HepG2 (cell line): ENCODE results near the gene ZNF341. TPM values are rescaled to one million over a fixed set of nuclear protein-coding genes. Genes with fewer than 3 reads are reported as not detected.

Source experiments
- ATAC-seq: fragments of 200-7000 bp; cut with Tn5 transposase; 3 replicates; pipeline ENCODE4 v1.9.1; 2020; ENCODE audit warnings: mild to moderate bottlenecking, moderate library complexity
- BruUV-seq: library from RNA; stranded (reverse); fragments of 400-500 nt; replicated peaks from 2 replicates; lab custom pipeline; 2021; lab: Mats Ljungman, UMichigan
- CTCF ChIA-PET: fragments of 300-600 bp; formaldehyde crosslinking; extraction: SDS; loops from one replicate; lab custom pipeline; 2021; ENCODE audit warnings: low total read pairs, inconsistent platforms, low intra/inter-chr PET ratio; lab: Yijun Ruan, JAX
- POLR2A ChIA-PET: fragments of 350-600 bp; sonication (Branson Sonifier 250); formaldehyde crosslinking; loops from one replicate; lab custom pipeline; 2020; ENCODE audit warnings: antibody characterized with exemption, inconsistent platforms; lab: Yijun Ruan, JAX
- DNase-seq: peaks from one replicate; pipeline ENCODE4 v3.0.0-alpha.2; 2015; ENCODE audit warnings: low spot score
- FAIRE-seq: peaks from 3 replicates; lab custom pipeline; 2011; peaks lifted over from hg19 to GRCh38; lab: Jason Lieb, UNC
- H2AFZ ChIP-seq: one replicate; pipeline ENCODE4 v1.6.1; 2011; ENCODE audit warnings: low read length, inconsistent platforms
- H3K27ac ChIP-seq: fragments of 300-600 bp; 3 replicates; pipeline ENCODE4 v1.8.0; 2011; ENCODE audit warnings: mixed run types, mild to moderate bottlenecking, mixed read lengths, low read length, inconsistent platforms; ENCODE audit not compliant: insufficient read depth; ENCODE audit errors: extremely low read length
- H3K27me3 ChIP-seq, 2 experiments: fragments of 200-600 bp in 1 of 2; 2 replicates in 1 of 2; 3 replicates in 1 of 2; pipeline versions ENCODE4 v1.6.0 to v1.8.0; 2011; ENCODE audit warnings: low read length in 2 of 2, mild to moderate bottlenecking in 2 of 2, moderate library complexity in 2 of 2, inconsistent platforms in 1 of 2; ENCODE audit not compliant: insufficient read depth in 2 of 2, control insufficient read depth in 1 of 2
- H3K36me3 ChIP-seq, 2 experiments: fragments of 200-600 bp in 1 of 2; replicated peaks in 1 of 2; 2 replicates in 1 of 2; 3 replicates in 1 of 2; pipeline versions ENCODE4 v1.5.1 to v1.8.0; 2011; ENCODE audit warnings: low read length in 2 of 2, inconsistent platforms in 1 of 2; ENCODE audit not compliant: insufficient read depth in 2 of 2, control insufficient read depth in 1 of 2
- H3K4me1 ChIP-seq: 2 replicates; pipeline ENCODE4 v1.5.1; 2012; ENCODE audit warnings: low read length, inconsistent platforms; ENCODE audit not compliant: insufficient read depth
- H3K4me2 ChIP-seq: 2 replicates; pipeline ENCODE4 v1.6.0; 2011; ENCODE audit warnings: low read depth, low read length, inconsistent platforms
- H3K4me3 ChIP-seq, 3 experiments: fragments of 200-600 bp in 1 of 3; sonication (generic), shearing (Covaris generic) in 1 of 3; replicated peaks in 1 of 3; 2 replicates each; pipeline ENCODE4 v1.5.1; 2011 to 2016; ENCODE audit warnings: low read length in 3 of 3, inconsistent platforms in 2 of 3, low read depth in 2 of 3, mild to moderate bottlenecking in 2 of 3, control low read depth in 1 of 3, mixed read lengths in 1 of 3; ENCODE audit not compliant: insufficient read depth in 1 of 3
- H3K79me2 ChIP-seq: one replicate; pipeline ENCODE4 v1.6.1; 2011; ENCODE audit warnings: low read length, inconsistent platforms; ENCODE audit not compliant: insufficient read depth
- H3K9ac ChIP-seq: 2 replicates; pipeline ENCODE4 v1.6.0; 2011; ENCODE audit warnings: mild to moderate bottlenecking, low read depth, low read length, inconsistent platforms; ENCODE audit not compliant: insufficient read depth
- H3K9me3 ChIP-seq: 2 replicates; pipeline ENCODE4 v1.5.1; 2012; ENCODE audit warnings: mild to moderate bottlenecking, low read length
- H4K20me1 ChIP-seq: 2 replicates; pipeline ENCODE4 v1.6.0; 2011; ENCODE audit warnings: inconsistent platforms, mild to moderate bottlenecking, low read length, moderate library complexity; ENCODE audit not compliant: insufficient read depth
- BRCA1 ChIP-seq: sonication (generic); formaldehyde crosslinking; IDR thresholded peaks from 2 replicates; pipeline ENCODE4 v1.4.0; 2020; ENCODE audit warnings: missing genetic modification reagents
- TEAD2 ChIP-seq: sonication (generic); formaldehyde crosslinking; IDR thresholded peaks from 2 replicates; pipeline ENCODE4 v1.9.0; 2021; ENCODE audit warnings: missing genetic modification reagents
- ZFP1 ChIP-seq: IDR thresholded peaks from 2 replicates; pipeline ENCODE4 v1.6.1; 2016
- ZMYM3 ChIP-seq: sonication (generic); formaldehyde crosslinking; IDR thresholded peaks from 2 replicates; pipeline ENCODE4 v1.5.1; 2020; ENCODE audit warnings: mild to moderate bottlenecking, missing genetic modification reagents
- ZNF12 ChIP-seq: sonication (generic); formaldehyde crosslinking; IDR thresholded peaks from 2 replicates; pipeline ENCODE4 v1.5.0; 2020; ENCODE audit warnings: missing genetic modification reagents
- ZNF121 ChIP-seq: sonication (generic); formaldehyde crosslinking; IDR thresholded peaks from 2 replicates; pipeline ENCODE4 v1.5.0; 2020; ENCODE audit warnings: mild to moderate bottlenecking, missing genetic modification reagents
- ZNF138 ChIP-seq: sonication (generic); formaldehyde crosslinking; IDR thresholded peaks from 2 replicates; pipeline ENCODE4 v1.5.0; 2020; ENCODE audit warnings: mild to moderate bottlenecking, low read depth, missing genetic modification reagents
- ZNF20 ChIP-seq: sonication (generic); formaldehyde crosslinking; IDR thresholded peaks from 2 replicates; pipeline ENCODE4 v1.4.0; 2020; ENCODE audit warnings: mild to moderate bottlenecking, moderate library complexity, missing genetic modification reagents
- ZNF225 ChIP-seq: sonication (generic); formaldehyde crosslinking; IDR thresholded peaks from 2 replicates; pipeline ENCODE4 v1.4.0; 2020; ENCODE audit warnings: mild to moderate bottlenecking, missing genetic modification reagents
- WGBS: methylation state at CpG from one replicate; pipeline ENCODE4 v1.1.6; 2017; ENCODE audit warnings: low lambda C conversion rate; 5-methylcytosine and 5-hydroxymethylcytosine counted together
- in situ Hi-C: cut with HindIII; loops from 2 replicates; pipeline ENCODE4 v1.10.0; 2017; ENCODE audit warnings: low pct_unique_long_range_greater_than_20kb; ENCODE audit not compliant: extremely low pct_ligation_motif_present
- intact Hi-C: fragments of 100-400 bp; cut with micrococcal nuclease; formaldehyde crosslinking; loops from one replicate; pipeline ENCODE4 v1.10.0; 2022; ENCODE audit not compliant: unreplicated experiment
- polyA plus RNA-seq, 8 experiments: library from polyadenylated mRNA; depleted of rRNA in 3 of 8; stranded (reverse) in 7 of 8; unstranded in 1 of 8; fragments of >200 nt; fragmentation: Illumina TruSeq in 4 of 8; extraction: Trizol in 4 of 8; gene quantifications; 2 replicates each; pipeline versions ENCODE4 v1.2.1 to v1.2.3, GENCODE V29; 2011 to 2016; ENCODE audit warnings: low read depth in 4 of 8, missing spikeins in 1 of 8, mixed read lengths in 1 of 8; ENCODE audit not compliant: insufficient read depth in 1 of 8
- total RNA-seq, 5 experiments: library from RNA; depleted of rRNA; stranded (reverse); fragments of >200 nt; fragmentation: Illumina TruSeq; extraction: Trizol; gene quantifications; 2 replicates each; pipeline ENCODE4 v1.2.3, GENCODE V29; 2016; ENCODE audit warnings: low read depth in 1 of 5
- TF ChIP-seq, protein P1 (sequence below): sonication (generic); formaldehyde crosslinking; IDR thresholded peaks from 2 replicates; pipeline ENCODE4 v1.4.0; 2020; ENCODE audit warnings: mild to moderate bottlenecking, missing genetic modification reagents
- TF ChIP-seq, protein P2 (sequence below), 2 experiments: fragments of 450-650 bp in 1 of 2; sonication (generic) in 1 of 2; formaldehyde crosslinking in 1 of 2; IDR thresholded peaks; 2 replicates each; pipeline versions ENCODE4 v1.6.1 to v1.8.0; 2016 to 2022; ENCODE audit warnings: antibody characterized with exemption in 1 of 2, mild to moderate bottlenecking in 1 of 2, missing genetic modification reagents in 1 of 2

The ZNF341 gene
- total and polyA plus RNA-seq, 2 of the 13 experiments (the other 11 are each of a cell fraction or from before 2014, with no cell fraction given), result 1.1 to 2.2 TPM

DNA sequence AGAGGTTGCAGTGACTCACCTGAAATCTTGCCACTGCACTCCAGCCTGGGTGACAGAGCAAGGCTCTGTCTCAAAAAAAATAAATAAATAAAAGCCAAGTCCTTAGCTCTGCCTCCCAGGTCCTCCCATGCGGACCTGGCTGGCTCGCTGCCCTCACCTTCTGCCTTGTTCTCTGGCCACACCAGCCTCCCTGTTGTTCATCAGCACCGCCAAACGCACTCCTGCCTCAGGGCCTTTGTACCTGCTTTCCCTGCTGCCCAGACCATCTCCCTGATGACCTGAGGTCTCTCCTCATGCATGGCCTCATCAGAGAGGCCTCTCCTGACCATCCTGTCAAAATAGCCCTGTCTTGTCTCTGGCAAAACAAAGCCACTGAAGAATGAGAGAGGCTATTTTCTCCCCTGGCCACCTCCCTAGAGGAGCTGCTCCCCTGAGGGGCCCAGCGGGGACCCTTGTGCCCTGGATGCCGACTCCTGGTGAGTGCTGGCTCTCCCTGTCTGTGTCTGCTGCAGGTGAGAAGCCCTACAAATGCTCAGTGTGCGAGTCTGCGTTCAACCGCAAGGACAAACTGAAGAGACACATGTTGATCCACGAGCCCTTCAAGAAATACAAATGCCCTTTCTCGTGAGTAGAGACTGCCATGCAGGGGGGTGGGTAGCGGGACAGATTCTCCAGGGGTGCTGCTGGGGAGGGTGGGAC is 56.7 kb downstream of the ZNF341 start:
- H3K9me3 ChIP-seq, result no peaks in the 10 kb centered on the region
- no peak overlapping the region for H2AFZ ChIP-seq
- ChIA-PET POLR2A (interaction anchor here (1.5 kb wide), 1 partner anchor 10 kb away, joined by 3 read pairs; no protein-coding TSS in a partner anchor), CTCF (no interaction called here)
- 0 out of 5 replicates have a peak, but pooled peaks cover 0 to 5% of the 10 kb centered on the region in 2 experiments for H3K27me3 ChIP-seq
- FAIRE-seq, result no peak
- BruUV-seq, result no TSS peak
- H4K20me1 ChIP-seq, result no peaks in the 10 kb centered on the region
- 85% methylated on average over 12 of the region's 12 CpGs for WGBS
- no peaks in the 10 kb centered on the region for H3K36me3 ChIP-seq
- intact Hi-C loops (no loop called here), in situ Hi-C loops (no loop called here)
- H3K4me2 ChIP-seq, result no peak overlapping the region
- ATAC-seq, result no peak
- no peak overlapping the region for H3K9ac ChIP-seq
- no peaks in the 10 kb centered on the region for H3K79me2 ChIP-seq
- peaks cover 24% of the 10 kb centered on the region for H3K4me1 ChIP-seq
- H3K27ac ChIP-seq, result no peak overlapping the region
- no peak overlapping the region for H3K4me3 ChIP-seq
- DNase-seq, result no peak
- no peak for TF ChIP-seq ZNF20 (CRISPR knock-in tag)
- TF ChIP-seq, protein P1, sequence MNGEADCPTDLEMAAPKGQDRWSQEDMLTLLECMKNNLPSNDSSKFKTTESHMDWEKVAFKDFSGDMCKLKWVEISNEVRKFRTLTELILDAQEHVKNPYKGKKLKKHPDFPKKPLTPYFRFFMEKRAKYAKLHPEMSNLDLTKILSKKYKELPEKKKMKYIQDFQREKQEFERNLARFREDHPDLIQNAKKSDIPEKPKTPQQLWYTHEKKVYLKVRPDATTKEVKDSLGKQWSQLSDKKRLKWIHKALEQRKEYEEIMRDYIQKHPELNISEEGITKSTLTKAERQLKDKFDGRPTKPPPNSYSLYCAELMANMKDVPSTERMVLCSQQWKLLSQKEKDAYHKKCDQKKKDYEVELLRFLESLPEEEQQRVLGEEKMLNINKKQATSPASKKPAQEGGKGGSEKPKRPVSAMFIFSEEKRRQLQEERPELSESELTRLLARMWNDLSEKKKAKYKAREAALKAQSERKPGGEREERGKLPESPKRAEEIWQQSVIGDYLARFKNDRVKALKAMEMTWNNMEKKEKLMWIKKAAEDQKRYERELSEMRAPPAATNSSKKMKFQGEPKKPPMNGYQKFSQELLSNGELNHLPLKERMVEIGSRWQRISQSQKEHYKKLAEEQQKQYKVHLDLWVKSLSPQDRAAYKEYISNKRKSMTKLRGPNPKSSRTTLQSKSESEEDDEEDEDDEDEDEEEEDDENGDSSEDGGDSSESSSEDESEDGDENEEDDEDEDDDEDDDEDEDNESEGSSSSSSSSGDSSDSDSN, result no peak
- TF ChIP-seq TEAD2 (CRISPR knock-in tag), result no peak
- no peak for TF ChIP-seq ZNF12
- TF ChIP-seq ZNF225, result no peak
- TF ChIP-seq, protein P2, sequence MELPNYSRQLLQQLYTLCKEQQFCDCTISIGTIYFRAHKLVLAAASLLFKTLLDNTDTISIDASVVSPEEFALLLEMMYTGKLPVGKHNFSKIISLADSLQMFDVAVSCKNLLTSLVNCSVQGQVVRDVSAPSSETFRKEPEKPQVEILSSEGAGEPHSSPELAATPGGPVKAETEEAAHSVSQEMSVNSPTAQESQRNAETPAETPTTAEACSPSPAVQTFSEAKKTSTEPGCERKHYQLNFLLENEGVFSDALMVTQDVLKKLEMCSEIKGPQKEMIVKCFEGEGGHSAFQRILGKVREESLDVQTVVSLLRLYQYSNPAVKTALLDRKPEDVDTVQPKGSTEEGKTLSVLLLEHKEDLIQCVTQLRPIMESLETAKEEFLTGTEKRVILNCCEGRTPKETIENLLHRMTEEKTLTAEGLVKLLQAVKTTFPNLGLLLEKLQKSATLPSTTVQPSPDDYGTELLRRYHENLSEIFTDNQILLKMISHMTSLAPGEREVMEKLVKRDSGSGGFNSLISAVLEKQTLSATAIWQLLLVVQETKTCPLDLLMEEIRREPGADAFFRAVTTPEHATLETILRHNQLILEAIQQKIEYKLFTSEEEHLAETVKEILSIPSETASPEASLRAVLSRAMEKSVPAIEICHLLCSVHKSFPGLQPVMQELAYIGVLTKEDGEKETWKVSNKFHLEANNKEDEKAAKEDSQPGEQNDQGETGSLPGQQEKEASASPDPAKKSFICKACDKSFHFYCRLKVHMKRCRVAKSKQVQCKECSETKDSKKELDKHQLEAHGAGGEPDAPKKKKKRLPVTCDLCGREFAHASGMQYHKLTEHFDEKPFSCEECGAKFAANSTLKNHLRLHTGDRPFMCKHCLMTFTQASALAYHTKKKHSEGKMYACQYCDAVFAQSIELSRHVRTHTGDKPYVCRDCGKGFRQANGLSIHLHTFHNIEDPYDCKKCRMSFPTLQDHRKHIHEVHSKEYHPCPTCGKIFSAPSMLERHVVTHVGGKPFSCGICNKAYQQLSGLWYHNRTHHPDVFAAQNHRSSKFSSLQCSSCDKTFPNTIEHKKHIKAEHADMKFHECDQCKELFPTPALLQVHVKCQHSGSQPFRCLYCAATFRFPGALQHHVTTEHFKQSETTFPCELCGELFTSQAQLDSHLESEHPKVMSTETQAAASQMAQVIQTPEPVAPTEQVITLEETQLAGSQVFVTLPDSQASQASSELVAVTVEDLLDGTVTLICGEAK (IDR thresholded peaks at IDR 0.05), result no peak
- TF ChIP-seq, protein P2 (CRISPR knock-in tag; IDR thresholded peaks at IDR 0.05), result no peak
- no peak for TF ChIP-seq ZFP1
- no peak for TF ChIP-seq BRCA1 (CRISPR knock-in tag)
- TF ChIP-seq ZMYM3, result 0 out of 2 replicates have a peak, but pooled peaks have one; percentile 25
- TF ChIP-seq ZNF138 (CRISPR knock-in tag), result no peak
- TF ChIP-seq ZNF121 (CRISPR knock-in tag), result no peak
